HG02970 (cell line): ENCODE data around the gene CASZ1.

Source experiments
- ATAC-seq: cut with Tn5 transposase; IDR thresholded peaks from one replicate; pipeline ENCODE4 v1.9.1; 2021; ENCODE audit warnings: mild to moderate bottlenecking, moderate library complexity, moderate number of reproducible peaks; ENCODE audit not compliant: unreplicated experiment, low FRiP score

CASZ1 gene

DNA sequence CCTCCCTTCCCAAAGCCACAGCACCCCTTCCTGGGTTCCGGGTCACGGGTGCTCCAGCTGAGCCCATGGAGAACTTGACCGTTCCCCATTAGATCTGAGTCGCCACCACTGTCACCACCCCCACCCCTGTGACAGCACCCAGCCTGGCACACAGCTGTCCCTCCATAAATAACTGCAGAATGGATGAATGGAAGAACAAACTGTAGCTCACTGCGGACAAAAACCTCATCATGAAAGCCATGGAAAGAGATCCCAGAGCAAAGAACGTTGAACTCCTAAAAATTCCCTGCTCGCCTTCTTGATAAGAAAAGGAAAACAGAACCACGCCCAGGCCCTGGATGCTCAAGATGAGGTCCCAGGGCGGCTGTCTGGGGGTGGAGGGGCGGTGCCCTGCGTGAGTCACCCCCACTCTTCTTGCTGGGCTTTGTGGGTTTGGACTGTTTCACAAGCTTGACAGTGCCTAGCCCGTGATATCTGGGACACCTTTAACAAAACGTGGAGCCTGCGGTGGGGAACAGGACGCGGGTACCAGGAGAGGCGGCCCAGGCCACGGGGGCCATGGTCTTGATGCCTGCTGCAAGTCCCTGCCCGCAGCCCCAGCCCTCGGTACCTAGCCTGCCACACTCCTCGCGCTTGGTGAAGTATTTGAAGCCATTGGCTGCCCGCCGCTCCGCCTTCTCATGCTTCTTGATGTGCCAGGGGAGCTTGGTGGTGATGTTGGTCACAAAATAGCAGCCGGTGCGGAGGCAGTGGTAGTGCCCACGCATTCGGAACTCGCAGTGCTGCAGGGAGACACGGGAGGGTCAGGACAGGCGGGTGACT, 151.9 kb downstream of the CASZ1 start:
- ATAC-seq = no peak

- ATAC-seq = no peak
These were observed 152.7 kb downstream of the CASZ1 start for GRCh38 chr1:10643607-10644306.

GRCh38 chr1:10642403-10643080, 153.9 kb downstream of the CASZ1 start:
- ATAC-seq = no peak

- no peak for ATAC-seq
These were observed 154.5 kb downstream of the CASZ1 start for GRCh38 chr1:10641976-10642375.

DNA sequence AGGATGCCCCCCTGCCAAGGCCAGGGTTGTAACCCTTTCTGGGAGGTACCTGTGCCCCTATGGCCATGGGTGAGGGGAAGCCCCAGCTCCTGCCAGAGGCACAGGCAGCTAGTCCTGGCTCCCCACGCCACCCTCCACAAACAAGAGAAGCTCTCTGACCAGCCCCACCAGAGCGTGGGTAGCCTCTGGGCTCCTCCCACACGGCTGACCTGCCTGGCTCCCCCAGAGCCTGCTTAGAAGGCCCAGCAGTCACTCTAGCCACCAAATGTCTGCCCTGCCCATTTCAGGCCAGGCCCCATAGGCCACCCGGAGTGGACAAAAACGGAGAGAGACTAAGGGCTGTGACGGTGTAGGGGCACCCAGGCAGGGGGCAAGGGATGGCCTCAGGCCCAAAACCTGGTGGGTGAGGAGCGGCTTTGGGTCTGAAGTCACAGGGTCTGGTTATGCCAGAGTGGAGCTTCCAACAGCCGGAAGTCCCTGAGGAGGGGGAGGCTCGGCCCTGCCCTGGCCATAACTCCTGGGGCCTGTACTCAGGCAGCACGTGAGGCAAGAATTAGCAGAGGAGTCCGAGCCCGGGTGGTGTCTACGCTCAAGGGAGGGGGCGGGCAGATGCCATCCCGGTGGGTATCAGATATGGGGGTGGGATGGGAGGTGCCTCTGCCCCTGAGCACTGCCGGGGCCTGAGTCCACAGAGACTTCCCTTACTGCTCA, 155.4 kb downstream of the CASZ1 start:
- ATAC-seq = no peak

GRCh38 chr1:10639775-10640578, 156.5 kb downstream of the CASZ1 start:
- ATAC-seq = no peak

DNA sequence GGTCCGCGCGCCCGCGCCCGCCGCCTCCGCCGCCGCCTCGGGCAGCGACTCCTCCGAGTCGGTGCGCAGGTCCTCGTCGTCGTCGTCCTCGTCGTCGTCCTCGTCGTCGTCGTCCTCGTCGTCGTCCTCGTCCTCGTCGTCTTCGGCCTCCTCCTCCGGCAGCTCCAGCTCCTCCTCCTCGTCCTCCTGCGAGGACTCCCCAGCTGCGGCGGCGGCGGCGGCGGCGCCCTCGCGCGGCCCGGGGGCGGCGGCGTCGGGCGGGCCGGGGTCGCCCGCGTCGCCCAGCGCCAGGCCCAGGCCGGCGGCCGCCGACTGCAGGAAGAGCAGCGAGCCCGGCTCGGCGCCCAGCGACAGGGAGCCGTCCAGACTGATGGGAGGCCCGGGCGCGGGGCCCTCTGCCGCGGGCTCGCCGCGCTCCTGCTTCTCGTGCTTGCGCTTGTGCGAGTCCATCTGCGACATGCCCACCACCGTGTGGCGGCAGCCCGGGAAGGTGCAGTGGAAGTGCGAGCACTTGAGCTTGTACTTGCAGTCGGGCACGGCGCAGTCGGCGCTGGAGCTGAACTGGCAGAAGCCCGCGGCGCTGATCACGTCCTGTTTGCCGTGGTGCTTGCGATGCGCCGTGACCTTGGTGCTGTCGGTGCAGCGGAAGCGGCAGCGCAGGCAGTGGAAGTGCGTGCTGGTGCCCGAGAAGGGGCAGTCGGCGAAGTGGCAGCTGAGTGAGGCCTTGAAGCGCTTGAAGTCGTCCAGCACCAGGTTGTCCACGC, 157.3 kb downstream of the CASZ1 start:
- ATAC-seq = no peak

DNA sequence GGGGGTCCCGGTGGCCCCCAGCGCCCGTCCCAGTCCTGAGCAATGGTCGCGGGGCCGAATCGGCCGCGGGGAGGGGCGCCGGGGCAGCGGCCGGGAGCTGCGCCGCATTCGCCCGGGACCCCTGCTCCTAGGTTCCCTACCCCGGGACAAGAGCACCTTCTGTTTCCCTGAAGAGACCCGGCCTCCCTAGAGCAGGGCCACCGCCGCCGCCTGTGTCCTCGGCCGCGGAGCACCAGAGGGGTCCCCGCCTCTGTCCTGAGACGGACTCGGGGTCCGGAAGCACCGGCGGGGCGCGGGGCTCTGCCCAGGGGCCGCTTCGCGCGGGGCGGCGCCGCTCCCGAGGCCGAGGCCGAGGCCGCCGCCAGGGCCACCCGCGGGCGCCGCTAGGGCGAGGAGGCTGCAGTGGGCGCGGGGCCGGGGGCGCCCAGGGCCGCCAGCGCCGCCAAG, 157.9 kb downstream of the CASZ1 start:
- no peak for ATAC-seq

GRCh38 chr1:10637834-10638558, 158.4 kb downstream of the CASZ1 start:
- ATAC-seq = no peak

DNA sequence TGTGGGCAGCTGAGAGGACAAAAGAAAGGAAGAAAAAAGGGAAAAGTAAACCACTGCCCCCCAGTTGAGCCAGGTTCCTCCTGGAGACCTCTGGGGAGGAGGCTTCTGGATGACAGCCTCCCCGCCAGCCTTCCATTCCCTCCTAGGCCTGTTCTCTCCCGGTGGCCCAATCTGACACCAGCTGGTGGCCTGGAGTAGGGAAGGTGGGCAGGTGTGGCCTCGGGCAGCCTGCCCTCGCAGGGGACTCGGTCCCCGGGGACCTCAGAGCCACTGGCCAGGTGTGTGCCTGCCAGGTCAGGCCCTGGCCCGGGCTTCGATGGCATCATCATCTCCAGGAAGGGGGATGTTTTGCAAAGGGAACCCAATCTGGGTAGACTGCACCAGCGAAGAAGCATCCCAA, 159.0 kb downstream of the CASZ1 start:
- ATAC-seq = no peak

DNA sequence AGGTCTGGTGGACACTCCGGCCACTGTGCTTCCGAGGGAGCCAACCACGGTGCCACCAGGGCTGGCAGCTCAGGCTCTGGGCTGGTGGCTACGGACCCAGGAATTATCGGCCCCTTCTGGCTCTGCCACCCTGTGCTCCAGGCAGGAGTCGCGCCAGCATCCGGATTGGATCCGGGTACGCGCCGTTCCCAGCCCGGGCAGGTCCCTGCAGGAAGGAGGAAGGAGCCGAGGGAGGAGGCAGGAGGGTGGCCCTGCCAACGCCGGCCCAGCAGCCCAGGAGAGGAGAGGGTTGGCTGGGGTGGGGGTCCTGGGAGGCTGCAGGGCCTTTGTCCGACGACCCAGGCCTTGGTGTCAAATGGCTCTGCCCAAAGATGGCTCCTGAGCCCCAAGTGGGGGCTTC, 160.5 kb downstream of the CASZ1 start:
- ATAC-seq = no peak

GRCh38 chr1:10635085-10635896, 161.2 kb downstream of the CASZ1 start:
- ATAC-seq = no peak

- no peak for ATAC-seq
These were observed 161.9 kb downstream of the CASZ1 start for GRCh38 chr1:10634428-10635084.

DNA sequence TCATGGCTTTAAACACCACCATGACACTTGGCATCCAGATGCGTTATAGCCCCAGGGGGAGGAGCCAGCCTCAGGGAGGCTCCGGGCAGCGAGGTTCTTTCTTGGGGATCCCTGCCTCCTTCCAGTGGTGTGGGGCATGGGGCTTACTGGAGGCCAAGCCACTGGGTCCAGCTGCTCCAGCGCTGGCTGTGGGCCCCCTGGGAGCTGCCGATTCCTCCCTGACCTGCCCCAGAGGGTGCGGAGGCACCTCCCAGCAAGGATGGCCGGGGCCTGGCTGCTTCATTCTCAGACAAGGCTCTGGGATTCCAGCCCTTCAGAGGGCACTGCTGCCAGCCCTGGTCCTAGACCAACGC, 162.4 kb downstream of the CASZ1 start:
- no peak for ATAC-seq

DNA sequence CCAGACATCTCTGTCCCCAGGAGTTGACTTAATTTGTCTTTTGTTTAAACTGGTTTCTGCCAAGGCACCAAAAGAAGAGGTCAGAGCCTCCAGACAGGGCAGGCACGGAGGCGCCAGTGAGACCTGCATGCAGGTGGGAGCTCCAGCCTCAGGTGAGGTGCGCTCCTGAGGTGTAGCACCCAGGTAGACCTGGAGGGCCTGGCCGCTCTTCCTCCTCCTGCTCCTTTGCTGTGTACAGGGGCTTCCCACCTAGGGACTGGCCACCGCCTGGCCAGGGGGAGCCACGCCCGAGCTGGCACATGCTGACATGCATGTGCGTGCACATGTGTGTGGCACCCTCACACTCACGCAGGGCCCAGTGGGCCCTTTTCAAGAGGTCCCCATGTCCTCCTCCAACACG, 163.0 kb downstream of the CASZ1 start:
- ATAC-seq = no peak

DNA sequence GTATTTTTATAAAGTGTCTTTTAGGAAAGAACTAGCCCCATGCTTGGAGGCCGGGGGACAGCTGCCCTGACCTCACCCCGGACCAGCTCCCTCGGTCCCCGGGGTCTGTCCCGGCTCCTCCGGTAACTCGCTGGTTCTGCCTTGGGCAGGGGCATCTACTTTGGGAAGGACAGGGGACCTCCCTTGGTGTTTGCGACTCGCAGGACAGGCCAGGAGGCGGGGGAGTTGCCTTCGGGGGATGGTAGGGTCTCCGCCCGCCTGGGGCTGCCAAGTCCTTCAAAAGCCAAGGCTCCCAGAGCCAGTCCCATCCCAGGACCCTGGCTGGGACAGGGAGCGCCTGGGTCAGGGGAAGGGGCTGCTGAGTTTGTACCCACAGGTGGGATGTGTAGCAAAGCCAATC, 163.8 kb downstream of the CASZ1 start:
- no peak for ATAC-seq
